ENCODE measurements around the gene SEC61A1. TPM values are rescaled to one million over a fixed set of nuclear protein-coding genes. Genes with fewer than 3 reads are reported as not detected.

Gene SEC61A1
- total RNA-seq, 6 experiments from 2014 or later = 497 to 608 (median 536) TPM

GRCh38 chr3:128112357-128112968 lies 60.2 kb downstream of the SEC61A1 start:
- H3K36me3 Mint-ChIP-seq (ENCODE audit: low read depth) = peaks cover 40% of the 10 kb centered on the region
- peaks cover 34% of the 10 kb centered on the region for H3K4me1 Mint-ChIP-seq (ENCODE audit: low read depth)
- H3K4me3 Mint-ChIP-seq = peak overlapping the region; percentile 61
- H3K27ac Mint-ChIP-seq = peak overlapping the region; percentile 89
- DNase-seq = peak; percentile 92
- no peaks in the 10 kb centered on the region for H3K9me3 Mint-ChIP-seq
- H3K27me3 Mint-ChIP-seq (ENCODE audit: insufficient read depth) = no peaks in the 10 kb centered on the region; the same call in 1 of the 2 replicates
- TF ChIP-seq CTCF (IDR thresholded peaks at IDR 0.05) = peak; percentile 25

GRCh38 chr3:128113817-128114794 lies 61.9 kb downstream of the SEC61A1 start:
- DNase-seq = no peak
- TF ChIP-seq CTCF (IDR thresholded peaks at IDR 0.05) = no peak
- Mint-ChIP-seq H3K27me3 (ENCODE audit: insufficient read depth) (no peaks in the 10 kb centered on the region; the same call in 1 of the 2 replicates), H3K9me3 (no peaks in the 10 kb centered on the region), H3K36me3 (ENCODE audit: low read depth) (peaks cover 43% of the 10 kb centered on the region), H3K4me3 (no peak overlapping the region), H3K27ac (no peak overlapping the region), H3K4me1 (ENCODE audit: low read depth) (peaks cover 42% of the 10 kb centered on the region)

Other genes with a start within 250 kb of the SEC61A1 start
- 100 to 1,000 TPM; 128 to 144 (median 129) TPM for gene MGLL, start 229.9 kb upstream of the SEC61A1 start, total RNA-seq (2021; fragmentation: NEBNext Ultra II Directional; extraction: Animal tissue kit (Norgen Biotek cat#: 25700))
- not detected for gene KBTBD12, start 137.2 kb upstream of the SEC61A1 start, total RNA-seq (2021; fragmentation: NEBNext Ultra II Directional; extraction: Animal tissue kit (Norgen Biotek cat#: 25700))
- gene RUVBL1, start 71.4 kb downstream of the SEC61A1 start, total RNA-seq (2021; fragmentation: NEBNext Ultra II Directional; extraction: Animal tissue kit (Norgen Biotek cat#: 25700)) = 10 to 100 TPM; 61.2 to 75.4 (median 69.2) TPM
- gene EEFSEC, start 101.0 kb downstream of the SEC61A1 start, total RNA-seq (2021; fragmentation: NEBNext Ultra II Directional; extraction: Animal tissue kit (Norgen Biotek cat#: 25700)) = 10 to 100 TPM in 4 of 6 experiments, 1 to 10 TPM in 2; 8.2 to 11.6 (median 11.0) TPM